Neuronal stem cell (in vitro differentiated cells): ENCODE data around the gene MGAT4B.
A peak's percentile ranks its signal among the peaks of the same experiment; 100 is the strongest.

Experiments
- DNase-seq: peaks from one replicate; pipeline ENCODE4 v3.0.0-alpha.2; 2013; ENCODE audit warnings: low spot score
- H2AFZ ChIP-seq: one replicate; pipeline ENCODE4 v1.6.1; 2013; ENCODE audit warnings: mild to moderate bottlenecking, low read length, inconsistent platforms
- H2AK5ac ChIP-seq: 2 replicates; pipeline ENCODE4 v1.6.1; 2013; ENCODE audit warnings: low read depth, mild to moderate bottlenecking, inconsistent platforms, low read length, moderate library complexity, mixed read lengths
- H2BK120ac ChIP-seq: 2 replicates; pipeline ENCODE4 v1.6.1; 2013; ENCODE audit warnings: low read depth, mild to moderate bottlenecking, inconsistent platforms, low read length, moderate library complexity, mixed read lengths
- H2BK12ac ChIP-seq: one replicate; pipeline ENCODE4 v1.6.1; 2013; ENCODE audit warnings: low read length, inconsistent platforms
- H2BK15ac ChIP-seq: 2 replicates; pipeline ENCODE4 v1.6.1; 2013; ENCODE audit warnings: mild to moderate bottlenecking, low read length, inconsistent platforms, mixed read lengths
- H2BK5ac ChIP-seq: one replicate; pipeline ENCODE4 v1.6.1; 2013; ENCODE audit warnings: inconsistent platforms, mild to moderate bottlenecking, low read length, moderate library complexity
- H3K14ac ChIP-seq: one replicate; pipeline ENCODE4 v1.6.1; 2013; ENCODE audit warnings: low read length, inconsistent platforms
- H3K18ac ChIP-seq: 2 replicates; pipeline ENCODE4 v1.6.1; 2013; ENCODE audit warnings: low read length, inconsistent platforms
- H3K23ac ChIP-seq: 2 replicates; pipeline ENCODE4 v1.6.1; 2013; ENCODE audit warnings: low read depth, mild to moderate bottlenecking, mixed read lengths, low read length, inconsistent platforms; ENCODE audit not compliant: poor library complexity
- H3K27ac ChIP-seq: replicated peaks from 3 replicates; pipeline ENCODE4 v1.5.1; 2013; ENCODE audit warnings: low read length, inconsistent platforms
- H3K27me3 ChIP-seq, 3 experiments: 2 replicates each; pipeline ENCODE4 v1.6.1; 2013; ENCODE audit warnings: low read length in 3 of 3, mild to moderate bottlenecking in 2 of 3, inconsistent platforms in 1 of 3, low read depth in 1 of 3, mixed read lengths in 1 of 3, moderate library complexity in 1 of 3; ENCODE audit not compliant: control insufficient read depth in 3 of 3, insufficient read depth in 3 of 3
- H3K36me3 ChIP-seq, 2 donors: replicated peaks in 1 of 2; 2 replicates each; pipeline ENCODE4 v1.6.1; 2013; ENCODE audit warnings: low read length in 2 of 2; ENCODE audit not compliant: control insufficient read depth in 2 of 2, insufficient read depth in 2 of 2
- H3K4ac ChIP-seq: 2 replicates; pipeline ENCODE4 v1.6.1; 2013; ENCODE audit warnings: inconsistent platforms, mild to moderate bottlenecking, low read length, moderate library complexity
- H3K4me1 ChIP-seq, 2 donors: 1 replicate in 1 of 2; 2 replicates in 1 of 2; pipeline ENCODE4 v1.6.1; 2013; ENCODE audit warnings: low read length in 2 of 2, low read depth in 1 of 2; ENCODE audit not compliant: control insufficient read depth in 2 of 2, insufficient read depth in 1 of 2
- H3K4me2 ChIP-seq: one replicate; pipeline ENCODE4 v1.6.1; 2013; ENCODE audit warnings: mild to moderate bottlenecking, low read length, inconsistent platforms; ENCODE audit not compliant: insufficient read depth, poor library complexity, severe bottlenecking
- H3K4me3 ChIP-seq, 2 donors: 2 replicates each; pipeline ENCODE4 v1.5.1; 2013; ENCODE audit warnings: low read length in 2 of 2, mild to moderate bottlenecking in 2 of 2, inconsistent platforms in 1 of 2, moderate library complexity in 1 of 2
- H3K79me1 ChIP-seq: one replicate; pipeline ENCODE4 v1.6.1; 2013; ENCODE audit warnings: low read depth, mild to moderate bottlenecking, inconsistent platforms, low read length, moderate library complexity
- H3K9ac ChIP-seq: one replicate; pipeline ENCODE4 v1.6.1; 2013; ENCODE audit warnings: mild to moderate bottlenecking, low read depth, low read length, inconsistent platforms; ENCODE audit not compliant: poor library complexity
- H3K9me3 ChIP-seq, 2 donors: replicated peaks in 1 of 2; 2 replicates each; pipeline versions ENCODE3 to v1.6.1; 2013; ENCODE audit warnings: low read length in 2 of 2, mild to moderate bottlenecking in 2 of 2, inconsistent platforms in 1 of 2, low read depth in 1 of 2, mixed read lengths in 1 of 2, moderate library complexity in 1 of 2; ENCODE audit not compliant: control insufficient read depth in 2 of 2, insufficient read depth in 1 of 2
- H4K8ac ChIP-seq: one replicate; pipeline ENCODE4 v1.6.1; 2013; ENCODE audit warnings: low read depth, mild to moderate bottlenecking, inconsistent platforms, low read length, moderate library complexity
- H4K91ac ChIP-seq: one replicate; pipeline ENCODE4 v1.6.1; 2013; ENCODE audit warnings: low read length, low read depth, mild to moderate bottlenecking, inconsistent platforms; ENCODE audit not compliant: poor library complexity
- WGBS, 2 donors: extraction: QIAGEN DNeasy Blood & Tissue Kit; methylation state at CpG; one replicate each; pipeline ENCODE4 v1.1.7; 2013; ENCODE audit warnings: missing lambda C conversion rate in 2 of 2, mixed read lengths in 1 of 2; ENCODE audit not compliant: insufficient read length in 2 of 2, insufficient replicate concordance in 1 of 2; ENCODE audit errors: extremely low coverage in 2 of 2; 5-methylcytosine and 5-hydroxymethylcytosine counted together

Gene MGAT4B

DNA sequence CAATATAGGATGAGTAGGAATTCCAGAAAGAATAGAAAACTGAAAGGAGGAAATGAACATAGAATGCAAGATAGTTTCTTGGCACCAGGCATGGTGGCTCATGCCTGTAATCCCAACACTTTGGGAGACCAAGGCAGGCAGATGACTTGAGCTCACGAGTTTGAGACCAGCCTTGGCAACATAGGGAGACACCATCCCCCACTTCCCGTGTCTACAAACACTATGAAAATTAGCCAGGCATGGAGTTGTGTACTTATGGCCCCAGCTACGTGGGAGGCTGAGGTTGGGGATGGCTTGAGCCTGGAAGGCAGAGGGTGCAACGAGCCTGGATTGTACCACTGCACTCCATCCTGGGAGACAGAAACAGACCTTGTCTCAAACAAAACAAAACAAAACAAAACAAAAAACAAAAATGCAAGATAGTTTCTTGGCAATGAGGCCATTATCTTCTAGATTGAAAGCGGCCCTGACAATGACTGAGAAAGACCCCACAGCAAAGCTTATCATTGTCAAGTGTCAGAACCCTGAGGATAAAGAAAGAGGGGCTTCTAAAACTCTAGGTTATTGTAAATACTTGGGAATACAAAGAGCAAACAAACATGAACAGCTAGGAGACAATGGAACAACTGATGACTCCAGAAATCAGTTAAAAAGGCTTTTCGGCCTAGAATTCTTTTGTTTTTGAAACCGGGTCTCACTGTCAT is 23.2 kb upstream of the MGAT4B start:
- H3K9me3 ChIP-seq = peaks cover 8 to 15% of the 10 kb centered on the region in 2 donors
- H2BK120ac ChIP-seq = no peak overlapping the region
- no peak overlapping the region for H4K91ac ChIP-seq
- no peak overlapping the region for H4K8ac ChIP-seq
- H3K4me1 ChIP-seq = no peaks in the 10 kb centered on the region
- no peak overlapping the region for H3K14ac ChIP-seq
- H3K79me1 ChIP-seq = peaks cover 7% of the 10 kb centered on the region
- no peak overlapping the region for H2BK15ac ChIP-seq
- no peak overlapping the region for H3K4ac ChIP-seq
- WGBS, 2 donors = no CpG with 5 or more reads among the region's 7 CpGs
- no peaks in the 10 kb centered on the region for H3K27me3 ChIP-seq
- H2BK12ac ChIP-seq = no peak overlapping the region
- peaks cover 46 to 90% of the 10 kb centered on the region in 2 donors for H3K36me3 ChIP-seq
- no peak overlapping the region for H3K27ac ChIP-seq
- no peak overlapping the region for H2AFZ ChIP-seq
- H3K4me2 ChIP-seq = no peak overlapping the region
- DNase-seq = no peak
- no peak overlapping the region for H3K23ac ChIP-seq
- no peak overlapping the region for H3K18ac ChIP-seq
- H2BK5ac ChIP-seq = no peak overlapping the region
- no peak overlapping the region for H2AK5ac ChIP-seq
- no peak overlapping the region for H3K9ac ChIP-seq
- peak overlapping the region in 1 of 2 donors; percentile 34 for H3K4me3 ChIP-seq

DNA sequence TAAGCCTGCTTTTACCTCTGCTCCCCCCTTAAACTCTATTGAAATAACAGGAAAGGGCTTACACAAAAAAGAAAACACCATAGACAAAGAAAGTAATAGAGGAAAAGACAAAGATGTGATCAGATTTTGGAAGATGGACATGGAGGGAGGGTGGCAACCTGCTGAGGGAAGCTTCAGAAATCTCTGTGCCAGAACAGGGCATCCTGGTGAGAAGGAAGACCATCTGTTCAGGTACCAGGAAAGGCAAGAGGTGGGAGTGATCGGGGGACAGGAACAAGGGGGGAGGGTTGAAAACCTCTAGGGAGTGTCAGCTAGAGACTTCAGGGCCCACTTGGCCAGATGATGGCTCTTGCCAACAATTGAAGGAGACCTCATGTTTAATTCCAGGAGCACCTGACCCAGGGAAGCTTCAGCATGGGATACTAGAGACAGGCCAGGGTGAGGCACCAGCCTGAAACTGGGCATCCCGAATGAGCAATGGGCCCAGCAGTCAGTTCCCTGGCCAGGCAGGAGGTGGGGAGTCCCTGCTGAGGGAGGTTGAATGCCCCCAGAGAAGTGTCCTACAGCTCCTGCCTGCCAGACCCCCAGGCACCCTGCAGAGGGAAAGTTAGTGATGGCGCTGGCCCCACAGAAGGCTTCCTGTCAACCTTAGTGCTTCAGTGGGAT is 22.2 kb upstream of the MGAT4B start:
- no CpG with 5 or more reads among the region's 3 CpGs for WGBS, 2 donors
- no peak overlapping the region for H3K27ac ChIP-seq
- no peak overlapping the region for H3K4ac ChIP-seq

DNA sequence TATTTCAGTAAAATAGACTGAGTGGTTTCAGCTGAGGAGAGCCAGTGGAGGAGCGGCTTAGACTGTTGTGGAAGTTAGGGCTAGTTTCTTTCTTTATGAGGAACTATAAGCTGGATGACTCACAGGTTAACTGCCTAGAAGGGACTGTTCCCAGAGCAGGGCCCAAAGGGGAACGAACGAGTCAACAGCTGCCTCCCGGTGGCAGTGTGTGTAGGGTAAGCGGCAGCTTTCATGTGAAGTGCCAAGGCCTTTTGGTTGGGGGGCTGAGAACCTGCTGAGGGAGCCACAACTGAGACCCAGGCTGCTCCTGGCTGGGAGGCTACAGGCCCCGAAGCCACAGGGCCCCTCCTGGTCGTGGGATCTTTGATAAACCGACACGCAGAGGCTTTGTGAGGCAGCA is 21.0 kb upstream of the MGAT4B start:
- H2BK15ac ChIP-seq = no peak overlapping the region
- H2BK120ac ChIP-seq = no peak overlapping the region
- no peak overlapping the region for H3K4me3 ChIP-seq
- no peak overlapping the region for H3K9ac ChIP-seq
- no CpG with 5 or more reads among the region's 9 CpGs for WGBS, 2 donors
- H2AFZ ChIP-seq = no peak overlapping the region
- no peak for DNase-seq
- H3K23ac ChIP-seq = no peak overlapping the region
- H3K79me1 ChIP-seq = peaks cover 11% of the 10 kb centered on the region
- no peak overlapping the region for H2BK12ac ChIP-seq
- H3K14ac ChIP-seq = no peak overlapping the region
- H3K27me3 ChIP-seq = no peaks in the 10 kb centered on the region
- no peak overlapping the region for H3K4ac ChIP-seq
- no peak overlapping the region for H2AK5ac ChIP-seq
- H3K4me2 ChIP-seq = no peak overlapping the region
- H3K18ac ChIP-seq = no peak overlapping the region
- no peak overlapping the region for H4K91ac ChIP-seq
- no peak overlapping the region for H4K8ac ChIP-seq
- H3K4me1 ChIP-seq = peaks cover 0 to 3% of the 10 kb centered on the region in 2 donors
- no peak overlapping the region for H3K27ac ChIP-seq
- H3K9me3 ChIP-seq = peaks cover 6 to 15% of the 10 kb centered on the region in 2 donors
- H2BK5ac ChIP-seq = no peak overlapping the region
- peaks cover 47 to 96% of the 10 kb centered on the region in 2 donors for H3K36me3 ChIP-seq

More for the DNA sequence above, 22.2 kb upstream of the MGAT4B start:
- Histone ChIP-seq H2AK5ac (no peak overlapping the region), H3K27me3 (no peaks in the 10 kb centered on the region), H2BK15ac (no peak overlapping the region), H3K9me3 (peaks cover 10 to 15% of the 10 kb centered on the region in 2 donors), H4K8ac (no peak overlapping the region), H4K91ac (no peak overlapping the region), H2AFZ (no peak overlapping the region), H2BK12ac (no peak overlapping the region), H2BK5ac (no peak overlapping the region), H2BK120ac (no peak overlapping the region), H3K36me3 (peaks cover 53 to 96% of the 10 kb centered on the region in 2 donors), H3K79me1 (peaks cover 10% of the 10 kb centered on the region), H3K18ac (no peak overlapping the region), H3K4me1 (no peaks in the 10 kb centered on the region), H3K4me3 (no peak overlapping the region), H3K14ac (no peak overlapping the region), H3K9ac (peak overlapping the region; percentile 7), H3K23ac (peak overlapping the region; percentile 26), H3K4me2 (no peak overlapping the region)
- no peak for DNase-seq

DNA sequence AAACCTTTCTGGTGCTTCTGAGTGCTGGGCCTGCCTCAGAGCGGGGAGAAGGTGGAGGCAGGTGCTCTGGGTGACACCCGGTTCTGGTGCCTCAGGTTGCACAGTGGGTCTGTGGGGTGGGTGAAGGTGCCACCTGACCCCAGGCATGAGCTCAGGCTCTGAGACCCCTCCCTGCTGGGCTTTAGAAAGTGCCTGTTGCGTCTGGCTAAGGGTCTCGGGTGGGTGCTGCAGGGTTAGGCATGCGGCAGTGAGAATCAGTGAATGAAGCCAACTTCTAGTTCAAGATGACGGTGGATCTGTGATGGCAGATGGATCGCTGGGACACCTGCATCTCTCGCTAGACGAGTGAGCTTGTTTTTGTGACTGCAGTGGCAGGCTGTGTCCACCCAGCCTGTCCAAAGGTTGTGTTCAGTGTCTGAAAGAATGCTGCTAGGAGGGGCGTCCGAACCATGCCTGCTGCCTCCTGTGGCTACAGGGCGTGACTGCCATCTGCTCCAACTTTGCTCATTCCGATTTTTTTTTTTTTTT is 19.1 kb upstream of the MGAT4B start:
- Histone ChIP-seq H2BK120ac (no peak overlapping the region), H3K9ac (no peak overlapping the region), H3K14ac (no peak overlapping the region), H3K4me3 (no peak overlapping the region), H2BK12ac (no peak overlapping the region), H3K18ac (no peak overlapping the region), H2BK15ac (no peak overlapping the region), H2AFZ (no peak overlapping the region), H3K23ac (no peak overlapping the region), H3K4me2 (no peak overlapping the region), H3K79me1 (peaks cover 20% of the 10 kb centered on the region), H3K27ac (no peak overlapping the region), H3K9me3 (peaks cover 4 to 15% of the 10 kb centered on the region in 2 donors), H3K4ac (no peak overlapping the region), H2BK5ac (no peak overlapping the region), H3K36me3 (peaks cover 38 to 83% of the 10 kb centered on the region in 2 donors), H4K91ac (no peak overlapping the region), H3K4me1 (peaks cover 2 to 10% of the 10 kb centered on the region in 2 donors), H3K27me3 (no peaks in the 10 kb centered on the region), H4K8ac (no peak overlapping the region), H2AK5ac (no peak overlapping the region)
- no peak for DNase-seq
- WGBS, 2 donors = no CpG with 5 or more reads among the region's 13 CpGs
